OCI-LY3 (cell line): ENCODE measurements around the gene PLD1.

Experiments
- CTCF ChIP-seq: fragments of 200-600, 300-600 bp; sonication (generic); IDR thresholded peaks from 2 replicates; pipeline ENCODE4 v1.5.1; 2014; ENCODE audit warnings: antibody characterized with exemption, low read length, low read depth
- EZH2phosphoT487 ChIP-seq: fragments of 200-600 bp; shearing (Covaris generic); IDR thresholded peaks from 2 replicates; pipeline ENCODE4 v1.6.1; 2018; ENCODE audit warnings: antibody characterized with exemption, mixed run types, low read depth

- no peak for TF ChIP-seq CTCF
- no peak for TF ChIP-seq EZH2phosphoT487
Measured at GRCh38 chr3:171569571-171570132, 240.6 kb downstream of the PLD1 start.
